Measurements from ENCODE around the gene CMSS1.

Gene CMSS1

DNA sequence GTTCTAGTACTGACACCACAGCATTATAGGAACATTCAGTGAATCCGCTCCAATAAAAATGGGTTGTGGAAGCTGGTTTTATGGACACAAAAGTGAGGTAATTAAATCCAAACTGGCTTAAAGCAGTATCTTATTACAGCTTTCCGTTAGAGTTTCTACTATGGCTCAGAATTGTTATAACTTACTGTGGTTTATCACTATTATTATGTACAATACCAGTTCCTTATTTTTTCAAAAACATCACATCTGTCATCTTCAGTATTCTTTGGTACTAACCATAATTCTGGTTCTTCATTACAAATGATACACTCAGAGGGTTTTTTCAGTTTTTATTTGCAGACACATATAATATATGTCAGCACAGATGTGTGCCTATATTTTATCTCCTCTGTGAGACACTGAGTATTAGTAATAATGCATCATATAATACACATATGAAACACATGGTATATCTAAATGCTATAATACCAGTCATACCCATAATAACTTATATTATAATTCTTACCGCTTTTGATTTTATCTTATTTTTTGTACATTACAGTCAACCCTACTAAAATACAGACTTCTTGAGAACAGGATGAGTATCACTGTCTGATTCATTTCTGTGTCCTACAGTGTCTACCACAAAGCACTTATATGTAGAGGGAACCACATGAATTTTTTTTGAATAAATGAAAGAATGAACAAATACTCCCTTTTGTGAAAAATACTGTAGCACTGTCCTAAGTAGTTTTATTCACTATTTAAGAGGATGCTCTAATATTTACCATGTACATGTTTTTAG lies 39.0 kb downstream of the CMSS1 start:
- no peak for DNase-seq

DNA sequence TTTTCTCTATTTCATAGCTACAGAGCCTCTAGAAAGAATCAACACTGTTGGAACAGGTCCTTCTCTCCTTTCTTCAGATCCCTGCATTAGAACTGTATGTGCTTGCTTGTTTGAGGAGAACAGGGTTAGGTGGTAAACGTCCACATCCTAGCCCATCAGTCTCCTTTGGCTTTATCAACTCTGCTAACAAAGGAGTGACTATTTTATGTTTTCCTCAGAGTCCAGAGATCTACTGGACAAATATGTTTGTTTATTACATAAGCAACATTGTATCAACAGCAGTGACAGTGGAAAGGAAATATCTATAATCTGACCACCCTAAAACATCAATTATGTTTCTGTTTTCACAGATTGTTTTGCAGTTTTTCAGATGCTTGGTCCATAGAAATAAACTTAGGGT lies 39.6 kb downstream of the CMSS1 start:
- DNase-seq: no peak

- DNase-seq: no peak
Observed at GRCh38 chr3:99858469-99858868, 40.8 kb downstream of the CMSS1 start.

DNA sequence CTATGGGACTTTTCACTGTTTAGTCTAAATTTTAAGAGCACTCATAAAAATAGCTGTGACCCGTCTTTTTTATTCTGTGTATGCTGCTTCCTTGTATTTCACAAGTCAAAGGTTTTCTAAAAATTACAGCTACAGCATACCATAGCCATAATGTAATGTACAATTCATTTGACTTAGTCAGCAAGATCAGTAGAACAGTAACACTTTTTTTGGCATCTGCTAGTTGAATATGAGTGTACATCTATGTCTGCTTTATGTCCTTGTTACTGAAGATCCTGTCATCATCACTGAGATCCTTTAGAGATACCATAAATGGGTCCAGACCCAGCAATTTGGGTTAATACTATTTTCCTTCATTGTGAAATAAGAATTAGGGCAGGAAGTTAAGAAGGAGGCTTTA lies 42.2 kb downstream of the CMSS1 start:
- DNase-seq: no peak

DNA sequence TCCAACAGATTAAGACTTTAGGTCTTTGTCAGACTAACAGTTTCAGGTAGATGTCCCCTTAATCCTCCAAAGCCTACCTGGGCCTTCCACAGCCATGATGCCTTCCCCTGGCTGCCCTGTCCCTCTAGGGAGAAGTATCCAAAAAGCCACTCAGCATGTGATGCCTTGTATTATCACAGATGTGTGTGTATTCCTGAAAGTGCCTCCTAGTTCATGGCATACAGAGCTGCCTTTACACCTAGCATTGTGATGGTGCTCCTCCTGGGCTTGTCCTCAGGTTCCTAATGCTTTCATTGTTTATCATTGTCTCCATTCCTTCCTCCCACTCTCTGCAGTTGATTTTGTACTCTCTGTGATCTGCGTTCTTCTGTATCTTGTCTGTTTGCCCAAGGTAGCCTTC lies 43.6 kb downstream of the CMSS1 start:
- DNase-seq: no peak

DNA sequence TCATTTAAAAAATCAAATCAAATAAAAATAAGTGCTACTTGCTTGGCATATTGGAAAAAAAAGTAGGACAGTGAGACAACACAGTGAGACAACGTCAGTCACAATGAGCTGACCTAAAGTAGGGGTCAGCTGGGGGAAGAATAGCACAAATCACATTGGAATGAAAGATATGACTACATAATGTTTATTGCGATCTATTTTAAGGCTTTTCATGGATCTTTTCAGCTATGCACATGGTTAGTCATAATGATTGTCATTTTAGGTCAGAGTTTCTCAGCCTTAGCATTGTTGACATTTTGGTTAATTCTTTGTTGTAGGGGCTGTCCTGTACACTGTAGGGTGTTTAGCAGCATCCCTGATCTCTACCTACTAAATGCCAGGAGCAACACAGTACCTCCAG lies 44.5 kb downstream of the CMSS1 start:
- DNase-seq: no peak

GRCh38 chr3:99863002-99863401 lies 45.3 kb downstream of the CMSS1 start:
- DNase-seq: no peak

- DNase-seq: no peak
Observed at GRCh38 chr3:99863588-99863987, 45.9 kb downstream of the CMSS1 start.

DNA sequence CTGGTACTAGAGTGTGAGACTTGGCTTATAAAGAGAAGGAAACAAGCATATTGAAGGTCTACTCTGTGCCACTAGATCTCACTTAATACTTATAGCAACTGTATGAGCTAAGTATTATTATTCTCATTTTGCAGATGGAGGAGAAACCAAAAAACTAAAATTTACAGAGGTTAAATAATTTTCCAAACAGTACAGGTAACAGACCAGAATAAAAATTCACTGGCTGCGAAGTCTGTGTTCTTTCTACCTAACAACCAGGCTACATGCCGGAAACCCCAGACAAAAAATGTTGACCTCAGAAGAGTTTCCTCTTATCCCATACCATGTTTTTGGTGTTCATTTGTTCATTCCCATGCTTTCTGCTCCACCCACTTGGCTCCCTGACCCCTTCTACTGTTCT lies 46.6 kb downstream of the CMSS1 start:
- no peak for DNase-seq

- DNase-seq: no peak
Observed at GRCh38 chr3:99865321-99865720, 47.7 kb downstream of the CMSS1 start.

DNA sequence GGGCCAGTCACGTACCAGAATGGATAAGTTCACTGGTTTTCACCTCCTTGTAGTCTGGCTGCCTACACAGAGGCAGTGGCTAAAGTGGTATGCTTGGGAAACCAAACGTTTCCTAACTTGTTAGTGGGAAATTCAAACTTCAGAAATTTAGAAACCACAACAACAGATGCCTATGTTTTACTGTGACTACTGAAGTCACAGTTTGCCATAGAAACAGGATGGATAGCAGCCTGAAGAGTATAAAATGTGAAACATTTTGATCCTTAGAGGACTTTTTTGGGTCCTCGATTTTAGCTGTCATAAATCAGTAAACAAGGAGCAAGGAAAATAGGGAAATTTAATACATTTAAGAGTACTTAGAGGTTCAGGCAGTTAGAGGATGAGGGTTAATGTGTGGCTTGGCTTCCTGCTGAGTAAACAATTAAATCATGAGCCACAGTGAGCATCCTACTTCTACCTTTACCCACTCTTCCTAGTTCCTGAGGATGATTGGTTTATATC lies 48.6 kb downstream of the CMSS1 start:
- peak; percentile 60 for DNase-seq

DNA sequence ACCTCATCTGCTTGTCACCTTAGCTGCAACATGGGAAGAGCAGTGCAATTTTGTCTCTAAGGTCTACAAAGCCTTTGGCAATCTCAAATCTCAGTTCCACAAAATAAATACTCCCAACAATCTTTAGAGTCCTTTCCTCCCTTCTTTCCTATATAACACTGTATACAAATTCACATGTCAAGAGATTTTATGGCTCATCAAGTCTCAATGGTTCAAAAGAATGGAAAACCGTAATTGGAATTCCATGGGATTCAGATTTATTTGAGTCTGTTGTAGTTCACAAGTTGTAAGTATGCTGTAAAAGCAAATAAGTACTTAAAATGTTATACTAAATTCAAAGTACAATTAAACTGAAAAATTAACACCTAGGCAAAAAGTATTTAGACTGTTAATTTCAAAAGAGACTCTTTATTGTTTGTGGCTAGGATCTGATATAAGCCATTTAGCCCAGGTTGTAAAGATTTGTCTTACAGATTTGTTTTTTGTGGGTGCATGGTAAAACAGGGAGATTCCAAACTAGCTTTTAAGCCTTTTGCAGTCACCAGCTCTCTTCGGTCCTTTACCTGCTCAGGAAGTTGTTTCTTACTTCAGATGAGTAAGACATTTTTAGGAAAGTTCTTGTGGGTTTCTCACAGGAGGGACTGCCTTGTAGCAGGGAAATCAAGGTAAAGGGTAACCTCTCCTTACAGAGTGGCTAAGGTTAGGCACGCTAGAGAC lies 50.1 kb downstream of the CMSS1 start:
- no peak for DNase-seq

DNA sequence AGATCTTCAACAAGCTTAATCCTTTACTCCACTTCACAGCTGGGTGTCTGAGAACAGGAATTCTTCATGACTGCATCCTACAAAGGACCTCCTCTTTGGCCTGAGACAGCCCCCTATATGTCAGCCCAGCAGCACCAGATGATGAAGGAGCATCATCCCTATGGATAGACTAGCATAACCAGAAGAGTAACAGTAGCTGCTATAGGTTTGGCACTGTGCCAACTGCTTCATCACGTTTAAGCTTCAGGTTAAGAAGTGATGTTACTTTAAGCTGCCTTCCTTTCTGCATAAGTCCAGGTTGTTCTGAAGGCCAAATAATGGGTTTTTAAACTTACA lies 50.6 kb downstream of the CMSS1 start:
- peak; percentile 25 for DNase-seq

GRCh38 chr3:99869621-99870020 lies 52.0 kb downstream of the CMSS1 start:
- DNase-seq: no peak

GRCh38 chr3:99870712-99871111 lies 53.0 kb downstream of the CMSS1 start:
- no peak for DNase-seq

DNA sequence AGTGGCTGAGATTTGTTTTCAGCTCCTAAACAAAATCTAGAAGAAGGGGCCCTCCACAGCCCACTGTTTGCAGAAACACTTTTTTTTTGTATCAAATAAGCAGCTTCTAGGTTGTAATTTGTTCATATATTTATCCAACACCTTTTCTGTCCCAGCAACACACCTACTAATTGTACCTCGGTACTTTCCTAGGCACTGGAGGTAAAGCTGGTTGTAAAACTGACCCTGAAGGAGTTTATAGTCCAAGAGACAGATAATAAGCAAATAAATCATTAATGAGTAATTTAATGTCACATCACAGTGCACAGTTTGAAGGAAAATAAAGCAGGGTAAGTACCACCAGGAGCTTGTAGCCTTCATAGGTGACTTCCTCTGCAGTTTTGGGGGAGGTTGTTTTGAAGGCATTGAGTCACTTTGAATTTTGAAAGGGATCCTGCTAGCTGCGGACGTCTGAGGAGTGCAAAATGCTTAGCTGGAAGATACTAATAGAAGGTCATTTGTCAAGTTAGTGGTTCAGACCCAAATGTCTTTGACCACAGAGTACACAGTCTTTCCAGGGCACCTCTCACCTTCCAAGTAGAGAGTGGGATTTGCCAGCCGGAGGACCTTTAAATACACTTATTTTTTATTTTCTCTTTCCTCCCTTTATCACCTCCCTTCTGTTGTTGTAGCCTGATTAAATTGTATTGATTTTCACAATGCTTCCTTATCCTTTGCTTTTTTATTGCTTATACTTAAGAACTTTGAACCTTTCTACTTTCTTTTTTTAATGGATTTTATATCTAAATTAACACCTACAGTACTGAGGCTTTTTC lies 53.8 kb downstream of the CMSS1 start:
- DNase-seq: no peak

GRCh38 chr3:99872923-99873254 lies 55.2 kb downstream of the CMSS1 start:
- no peak for DNase-seq

GRCh38 chr3:99873269-99874102 lies 55.8 kb downstream of the CMSS1 start:
- no peak for DNase-seq

DNA sequence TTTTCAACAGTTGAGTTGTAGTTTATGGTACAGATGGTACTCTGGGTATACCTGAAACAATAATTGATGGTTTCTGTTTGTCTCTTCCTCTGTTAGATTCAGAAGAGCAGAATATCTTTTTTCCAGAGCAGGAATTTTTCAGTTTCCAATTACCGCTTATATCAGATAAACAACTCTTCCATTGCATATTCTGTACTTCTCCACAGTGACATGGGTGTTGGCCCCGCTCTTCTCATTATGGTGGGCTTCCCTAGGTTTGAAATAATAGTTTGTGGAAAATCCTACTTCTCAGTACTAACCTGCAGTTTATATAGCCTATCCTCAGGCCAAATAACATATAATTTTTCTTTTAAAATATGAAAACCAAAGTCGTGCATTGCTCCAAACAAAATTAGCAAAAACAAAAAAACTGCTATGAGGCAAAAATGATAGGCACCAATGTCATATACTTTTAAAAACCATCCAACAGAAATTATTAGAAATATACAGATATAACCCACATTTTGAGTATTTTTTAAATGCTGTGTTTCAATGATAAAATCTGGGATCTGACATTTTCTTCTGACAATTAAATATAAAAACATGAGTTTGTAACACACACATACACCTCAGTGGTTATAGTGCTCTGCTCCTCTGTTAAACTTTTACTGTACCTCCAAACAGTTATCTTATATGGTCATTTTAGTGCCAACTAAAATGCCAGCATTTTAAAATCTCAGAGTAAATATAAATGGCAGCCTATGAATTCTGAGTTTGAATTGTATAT lies 56.8 kb downstream of the CMSS1 start:
- DNase-seq: no peak

GRCh38 chr3:99875581-99875928 lies 57.9 kb downstream of the CMSS1 start:
- DNase-seq: no peak

GRCh38 chr3:99875929-99876841 lies 58.5 kb downstream of the CMSS1 start:
- DNase-seq: peak; percentile 63
